Mesendoderm (in vitro differentiated cells): ENCODE results near the gene DSCAML1.

ENCODE experiments used
- DNase-seq: peaks from one replicate; pipeline ENCODE4 v3.0.0; 2013
- H2AK5ac ChIP-seq: 2 replicates; pipeline ENCODE4 v1.6.1; 2013; ENCODE audit warnings: low read length, inconsistent platforms
- H2BK120ac ChIP-seq: 2 replicates; pipeline ENCODE4 v1.6.1; 2013; ENCODE audit warnings: low read depth, mild to moderate bottlenecking, low read length, moderate library complexity, mixed read lengths
- H2BK15ac ChIP-seq: replicated peaks from 2 replicates; pipeline ENCODE4 v1.6.1; 2013; ENCODE audit warnings: low read depth, mild to moderate bottlenecking, moderate library complexity
- H2BK5ac ChIP-seq: 2 replicates; pipeline ENCODE4 v1.6.1; 2013; ENCODE audit warnings: low read length, inconsistent platforms
- H3K18ac ChIP-seq: 2 replicates; pipeline ENCODE4 v1.6.1; 2013; ENCODE audit warnings: mild to moderate bottlenecking, low read length, mixed read lengths
- H3K23ac ChIP-seq: one replicate; pipeline ENCODE4 v1.6.1; 2013; ENCODE audit warnings: low read length
- H3K27ac ChIP-seq: 2 replicates; pipeline ENCODE4 v1.5.1; 2013; ENCODE audit warnings: low read depth, mild to moderate bottlenecking, inconsistent platforms, low read length, moderate library complexity
- H3K27me3 ChIP-seq: 2 replicates; pipeline ENCODE4 v1.6.1; 2013; ENCODE audit warnings: low read length, control low read depth, mild to moderate bottlenecking, inconsistent platforms; ENCODE audit not compliant: insufficient read depth, poor library complexity
- H3K36me3 ChIP-seq: 2 replicates; pipeline ENCODE4 v1.6.1; 2013; ENCODE audit warnings: low read length, inconsistent platforms; ENCODE audit not compliant: control insufficient read depth, insufficient read depth
- H3K4ac ChIP-seq: one replicate; pipeline ENCODE4 v1.6.1; 2013; ENCODE audit warnings: low read depth, mild to moderate bottlenecking, low read length, moderate library complexity
- H3K4me1 ChIP-seq: 2 replicates; pipeline ENCODE4 v1.6.1; 2013; ENCODE audit warnings: low read depth, low read length, inconsistent platforms; ENCODE audit not compliant: control insufficient read depth
- H3K4me2 ChIP-seq: 2 replicates; pipeline ENCODE4 v1.6.1; 2013; ENCODE audit warnings: low read length
- H3K4me3 ChIP-seq: 2 replicates; pipeline ENCODE4 v1.5.1; 2013; ENCODE audit warnings: mild to moderate bottlenecking, low read length
- H3K56ac ChIP-seq: one replicate; pipeline ENCODE4 v1.6.1; 2013; ENCODE audit warnings: low read length
- H3K79me1 ChIP-seq: 2 replicates; pipeline ENCODE4 v1.6.1; 2013; ENCODE audit warnings: low read length, inconsistent platforms
- H3K79me2 ChIP-seq: 2 replicates; pipeline ENCODE4 v1.6.1; 2013; ENCODE audit warnings: mild to moderate bottlenecking, low read length; ENCODE audit not compliant: control insufficient read depth, insufficient read depth
- H3K9ac ChIP-seq: 2 replicates; pipeline ENCODE4 v1.6.1; 2013; ENCODE audit warnings: low read length, inconsistent platforms
- H4K5ac ChIP-seq: one replicate; pipeline ENCODE4 v1.6.1; 2013; ENCODE audit warnings: low read length
- H4K8ac ChIP-seq: one replicate; pipeline ENCODE4 v1.6.1; 2013; ENCODE audit warnings: low read depth, mild to moderate bottlenecking, control low read depth, low read length, moderate library complexity
- WGBS: extraction: QIAGEN DNeasy Blood & Tissue Kit; methylation state at CpG from one replicate; pipeline ENCODE4 v1.1.7; 2013; ENCODE audit warnings: low lambda C conversion rate, missing lambda C conversion rate; ENCODE audit not compliant: insufficient coverage; ENCODE audit errors: extremely low coverage; 5-methylcytosine and 5-hydroxymethylcytosine counted together

DSCAML1 gene

GRCh38 chr11:117591316-117592039, 205.5 kb downstream of the DSCAML1 start:
- Histone ChIP-seq H3K9ac (no peak overlapping the region), H2BK5ac (no peak overlapping the region), H3K79me1 (no peaks in the 10 kb centered on the region), H3K27ac (no peak overlapping the region), H3K4me2 (no peak overlapping the region), H3K4me1 (no peaks in the 10 kb centered on the region), H4K5ac (no peak overlapping the region), H2AK5ac (no peak overlapping the region), H3K56ac (no peak overlapping the region), H3K4ac (no peak overlapping the region), H3K23ac (no peak overlapping the region), H3K36me3 (no peaks in the 10 kb centered on the region), H4K8ac (no peak overlapping the region), H2BK15ac (no peak overlapping the region), H3K27me3 (no peaks in the 10 kb centered on the region), H3K79me2 (no peaks in the 10 kb centered on the region), H2BK120ac (no peak overlapping the region), H3K18ac (no peak overlapping the region), H3K4me3 (no peak overlapping the region)
- WGBS: no CpG with 5 or more reads among the region's 16 CpGs
- DNase-seq: no peak

- Histone ChIP-seq H2BK5ac (no peak overlapping the region), H3K79me2 (no peaks in the 10 kb centered on the region), H3K79me1 (no peaks in the 10 kb centered on the region), H3K23ac (no peak overlapping the region), H3K4ac (no peak overlapping the region), H2BK15ac (no peak overlapping the region), H2AK5ac (no peak overlapping the region), H3K18ac (no peak overlapping the region), H3K9ac (no peak overlapping the region), H3K4me1 (peaks cover 4% of the 10 kb centered on the region), H2BK120ac (no peak overlapping the region), H3K56ac (no peak overlapping the region), H3K4me3 (no peak overlapping the region), H4K5ac (no peak overlapping the region), H3K27me3 (no peaks in the 10 kb centered on the region), H3K27ac (no peak overlapping the region), H3K4me2 (no peak overlapping the region), H3K36me3 (no peaks in the 10 kb centered on the region), H4K8ac (no peak overlapping the region)
- WGBS: no CpG with 5 or more reads among the region's 11 CpGs
- DNase-seq: no peak
These were observed 208.0 kb downstream of the DSCAML1 start for GRCh38 chr11:117589063-117589462.

- no peaks in the 10 kb centered on the region for H3K27me3 ChIP-seq
- no peak overlapping the region for H2BK15ac ChIP-seq
- no peak overlapping the region for H3K4me2 ChIP-seq
- no peak overlapping the region for H2AK5ac ChIP-seq
- H3K9ac ChIP-seq: no peak overlapping the region
- H3K79me1 ChIP-seq: no peaks in the 10 kb centered on the region
- no peak overlapping the region for H3K4ac ChIP-seq
- H4K8ac ChIP-seq: no peak overlapping the region
- H3K27ac ChIP-seq: no peak overlapping the region
- no peak overlapping the region for H2BK120ac ChIP-seq
- H3K36me3 ChIP-seq: no peaks in the 10 kb centered on the region
- no CpG with 5 or more reads among the region's 14 CpGs for WGBS
- no peak overlapping the region for H3K23ac ChIP-seq
- no peak overlapping the region for H3K56ac ChIP-seq
- no peak overlapping the region for H3K18ac ChIP-seq
- DNase-seq: no peak
- H4K5ac ChIP-seq: no peak overlapping the region
- no peak overlapping the region for H2BK5ac ChIP-seq
- peaks cover 8% of the 10 kb centered on the region for H3K4me1 ChIP-seq
- no peak overlapping the region for H3K4me3 ChIP-seq
- no peaks in the 10 kb centered on the region for H3K79me2 ChIP-seq
These were observed 208.7 kb downstream of the DSCAML1 start for GRCh38 chr11:117588166-117588810.

- Histone ChIP-seq H3K79me1 (no peaks in the 10 kb centered on the region), H4K8ac (no peak overlapping the region), H3K18ac (no peak overlapping the region), H3K27me3 (no peaks in the 10 kb centered on the region), H2AK5ac (no peak overlapping the region), H3K4me1 (peaks cover 8% of the 10 kb centered on the region), H3K36me3 (no peaks in the 10 kb centered on the region), H3K79me2 (no peaks in the 10 kb centered on the region), H3K4ac (no peak overlapping the region), H3K56ac (no peak overlapping the region), H3K23ac (no peak overlapping the region), H4K5ac (no peak overlapping the region), H2BK120ac (no peak overlapping the region), H3K9ac (no peak overlapping the region), H3K4me2 (no peak overlapping the region), H2BK5ac (no peak overlapping the region), H3K27ac (no peak overlapping the region), H2BK15ac (no peak overlapping the region), H3K4me3 (no peak overlapping the region)
- WGBS: no CpG with 5 or more reads among the region's 6 CpGs
- no peak for DNase-seq
These were observed 209.6 kb downstream of the DSCAML1 start for GRCh38 chr11:117587416-117587815.

GRCh38 chr11:117586392-117586791, 210.6 kb downstream of the DSCAML1 start:
- Histone ChIP-seq H3K18ac (no peak overlapping the region), H3K9ac (no peak overlapping the region), H4K5ac (no peak overlapping the region), H2BK120ac (no peak overlapping the region), H3K4me2 (no peak overlapping the region), H3K27me3 (no peaks in the 10 kb centered on the region), H3K27ac (no peak overlapping the region), H3K79me2 (no peaks in the 10 kb centered on the region), H3K56ac (no peak overlapping the region), H4K8ac (no peak overlapping the region), H3K79me1 (no peaks in the 10 kb centered on the region), H3K4ac (no peak overlapping the region), H3K4me3 (no peak overlapping the region), H3K23ac (no peak overlapping the region), H3K4me1 (peaks cover 8% of the 10 kb centered on the region), H3K36me3 (no peaks in the 10 kb centered on the region), H2BK15ac (no peak overlapping the region), H2AK5ac (no peak overlapping the region), H2BK5ac (no peak overlapping the region)
- WGBS: no CpG with 5 or more reads among the region's 5 CpGs
- no peak for DNase-seq
